ENCODE measurements around the gene HOXD4. TPM values are rescaled to one million over a fixed set of nuclear protein-coding genes. Genes with fewer than 3 reads are reported as not detected.
A peak's percentile ranks its signal among the peaks of the same experiment; 100 is the strongest.

Gene HOXD4
- total RNA-seq, 1 experiment from 2014 or later: 0.61 TPM

DNA sequence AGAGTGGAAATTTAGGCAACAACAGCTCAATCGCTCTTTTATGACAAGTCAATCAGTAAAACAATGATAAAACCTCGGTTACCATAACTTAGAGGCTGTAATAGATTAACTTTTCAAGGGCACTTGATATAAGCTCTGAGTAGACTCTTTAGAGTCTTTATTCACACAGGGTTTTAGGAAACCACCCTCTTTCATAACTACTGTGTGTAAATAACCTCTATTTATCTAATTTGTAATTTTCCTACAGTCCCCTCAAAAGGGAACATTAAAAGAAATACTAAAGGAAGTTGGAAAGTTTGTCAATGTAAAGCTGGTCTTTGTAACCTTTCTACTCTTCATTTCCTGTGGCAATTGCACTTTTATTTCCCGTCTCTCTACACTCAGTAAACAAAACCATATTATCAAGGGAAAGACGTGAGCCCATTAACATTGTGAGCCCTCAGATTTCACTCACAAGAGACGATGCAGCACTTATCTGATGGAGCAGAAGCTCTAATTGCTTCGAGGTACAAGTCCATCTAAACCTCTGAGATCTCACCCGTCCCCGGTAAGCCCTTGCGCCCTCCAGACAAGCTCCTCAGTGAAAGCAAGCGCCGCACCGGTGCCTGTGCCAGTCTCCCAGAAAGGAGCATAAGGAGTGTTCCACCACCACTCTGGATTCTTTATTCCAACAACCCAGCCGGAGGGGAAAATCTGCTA is 36.0 kb downstream of the HOXD4 start:
- intact Hi-C loops (cut with micrococcal nuclease): no loop called here
- DNase-seq (ENCODE audit: low read depth, low spot score): no peak
- H3K79me2 ChIP-seq (ENCODE audit: insufficient read depth, low read length): no peaks in the 10 kb centered on the region
- H2AFZ ChIP-seq (ENCODE audit: low read depth, low read length, poor library complexity, severe bottlenecking): no peak overlapping the region
- no peaks in the 10 kb centered on the region for H4K20me1 ChIP-seq (ENCODE audit: insufficient read depth)
- no peak overlapping the region for H3K4me3 ChIP-seq (replicated peaks in 1 of 2; ENCODE audit: low read depth in 1 of 2, low read length in 2 of 2)
- ChIA-PET RAD21 (ENCODE audit: low non-redundant PET in 1 of 2, low total read pairs in 2 of 2, uncharacterized antibody in 2 of 2, unreplicated experiment in 2 of 2) (no interaction called here), CTCF (no interaction called here), POLR2A (no interaction called here)
- no peaks in the 10 kb centered on the region for H3K27me3 ChIP-seq (ENCODE audit: insufficient read depth, low read length)
- H3K4me1 ChIP-seq (ENCODE audit: control insufficient read depth in 1 of 2, insufficient read depth in 2 of 2, low read length in 2 of 2): peaks cover 0 to 6% of the 10 kb centered on the region in 2 experiments; a peak in 1 of 4 replicates
- TF ChIP-seq, protein P1, sequence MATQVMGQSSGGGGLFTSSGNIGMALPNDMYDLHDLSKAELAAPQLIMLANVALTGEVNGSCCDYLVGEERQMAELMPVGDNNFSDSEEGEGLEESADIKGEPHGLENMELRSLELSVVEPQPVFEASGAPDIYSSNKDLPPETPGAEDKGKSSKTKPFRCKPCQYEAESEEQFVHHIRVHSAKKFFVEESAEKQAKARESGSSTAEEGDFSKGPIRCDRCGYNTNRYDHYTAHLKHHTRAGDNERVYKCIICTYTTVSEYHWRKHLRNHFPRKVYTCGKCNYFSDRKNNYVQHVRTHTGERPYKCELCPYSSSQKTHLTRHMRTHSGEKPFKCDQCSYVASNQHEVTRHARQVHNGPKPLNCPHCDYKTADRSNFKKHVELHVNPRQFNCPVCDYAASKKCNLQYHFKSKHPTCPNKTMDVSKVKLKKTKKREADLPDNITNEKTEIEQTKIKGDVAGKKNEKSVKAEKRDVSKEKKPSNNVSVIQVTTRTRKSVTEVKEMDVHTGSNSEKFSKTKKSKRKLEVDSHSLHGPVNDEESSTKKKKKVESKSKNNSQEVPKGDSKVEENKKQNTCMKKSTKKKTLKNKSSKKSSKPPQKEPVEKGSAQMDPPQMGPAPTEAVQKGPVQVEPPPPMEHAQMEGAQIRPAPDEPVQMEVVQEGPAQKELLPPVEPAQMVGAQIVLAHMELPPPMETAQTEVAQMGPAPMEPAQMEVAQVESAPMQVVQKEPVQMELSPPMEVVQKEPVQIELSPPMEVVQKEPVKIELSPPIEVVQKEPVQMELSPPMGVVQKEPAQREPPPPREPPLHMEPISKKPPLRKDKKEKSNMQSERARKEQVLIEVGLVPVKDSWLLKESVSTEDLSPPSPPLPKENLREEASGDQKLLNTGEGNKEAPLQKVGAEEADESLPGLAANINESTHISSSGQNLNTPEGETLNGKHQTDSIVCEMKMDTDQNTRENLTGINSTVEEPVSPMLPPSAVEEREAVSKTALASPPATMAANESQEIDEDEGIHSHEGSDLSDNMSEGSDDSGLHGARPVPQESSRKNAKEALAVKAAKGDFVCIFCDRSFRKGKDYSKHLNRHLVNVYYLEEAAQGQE (IDR thresholded peaks at IDR 0.05; ENCODE audit: low read depth): no peak
- TF ChIP-seq RAD21 (IDR thresholded peaks at IDR 0.05; ENCODE audit: low read depth) (no peak), POLR2A (IDR thresholded peaks at IDR 0.05; ENCODE audit: borderline replicate concordance, extremely low read depth, insufficient read depth, insufficient read length) (no peak), SIN3A (IDR thresholded peaks at IDR 0.05; ENCODE audit: low read depth) (no peak), EGR1 (IDR thresholded peaks at IDR 0.05; ENCODE audit: low read depth) (no peak), SRF (IDR thresholded peaks at IDR 0.05; ENCODE audit: low read depth) (no peak), ZNF274 (IDR thresholded peaks at IDR 0.05; ENCODE audit: low read depth, low read length) (no peak), TCF7L2 (IDR thresholded peaks at IDR 0.05; ENCODE audit: borderline replicate concordance, extremely low read depth, insufficient read depth, insufficient read length) (no peak), JUND (IDR thresholded peaks at IDR 0.05) (no peak), SP1 (IDR thresholded peaks at IDR 0.05; ENCODE audit: low read depth) (no peak)
- TF ChIP-seq, protein P2, sequence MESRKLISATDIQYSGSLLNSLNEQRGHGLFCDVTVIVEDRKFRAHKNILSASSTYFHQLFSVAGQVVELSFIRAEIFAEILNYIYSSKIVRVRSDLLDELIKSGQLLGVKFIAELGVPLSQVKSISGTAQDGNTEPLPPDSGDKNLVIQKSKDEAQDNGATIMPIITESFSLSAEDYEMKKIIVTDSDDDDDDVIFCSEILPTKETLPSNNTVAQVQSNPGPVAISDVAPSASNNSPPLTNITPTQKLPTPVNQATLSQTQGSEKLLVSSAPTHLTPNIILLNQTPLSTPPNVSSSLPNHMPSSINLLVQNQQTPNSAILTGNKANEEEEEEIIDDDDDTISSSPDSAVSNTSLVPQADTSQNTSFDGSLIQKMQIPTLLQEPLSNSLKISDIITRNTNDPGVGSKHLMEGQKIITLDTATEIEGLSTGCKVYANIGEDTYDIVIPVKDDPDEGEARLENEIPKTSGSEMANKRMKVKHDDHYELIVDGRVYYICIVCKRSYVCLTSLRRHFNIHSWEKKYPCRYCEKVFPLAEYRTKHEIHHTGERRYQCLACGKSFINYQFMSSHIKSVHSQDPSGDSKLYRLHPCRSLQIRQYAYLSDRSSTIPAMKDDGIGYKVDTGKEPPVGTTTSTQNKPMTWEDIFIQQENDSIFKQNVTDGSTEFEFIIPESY (IDR thresholded peaks at IDR 0.05; ENCODE audit: extremely low read depth, insufficient replicate concordance, low read length): no peak
- TF ChIP-seq, protein P3, sequence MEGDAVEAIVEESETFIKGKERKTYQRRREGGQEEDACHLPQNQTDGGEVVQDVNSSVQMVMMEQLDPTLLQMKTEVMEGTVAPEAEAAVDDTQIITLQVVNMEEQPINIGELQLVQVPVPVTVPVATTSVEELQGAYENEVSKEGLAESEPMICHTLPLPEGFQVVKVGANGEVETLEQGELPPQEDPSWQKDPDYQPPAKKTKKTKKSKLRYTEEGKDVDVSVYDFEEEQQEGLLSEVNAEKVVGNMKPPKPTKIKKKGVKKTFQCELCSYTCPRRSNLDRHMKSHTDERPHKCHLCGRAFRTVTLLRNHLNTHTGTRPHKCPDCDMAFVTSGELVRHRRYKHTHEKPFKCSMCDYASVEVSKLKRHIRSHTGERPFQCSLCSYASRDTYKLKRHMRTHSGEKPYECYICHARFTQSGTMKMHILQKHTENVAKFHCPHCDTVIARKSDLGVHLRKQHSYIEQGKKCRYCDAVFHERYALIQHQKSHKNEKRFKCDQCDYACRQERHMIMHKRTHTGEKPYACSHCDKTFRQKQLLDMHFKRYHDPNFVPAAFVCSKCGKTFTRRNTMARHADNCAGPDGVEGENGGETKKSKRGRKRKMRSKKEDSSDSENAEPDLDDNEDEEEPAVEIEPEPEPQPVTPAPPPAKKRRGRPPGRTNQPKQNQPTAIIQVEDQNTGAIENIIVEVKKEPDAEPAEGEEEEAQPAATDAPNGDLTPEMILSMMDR (IDR thresholded peaks at IDR 0.05 in 2 of 3, conservative IDR thresholded peaks at IDR 0.05 in 1 of 3; ENCODE audit: borderline replicate concordance in 1 of 3, insufficient read depth in 1 of 3, low read depth in 2 of 3, low read length in 2 of 3): no peak
- BruUV-seq (replicated peaks): no TSS peak
- no peaks in the 10 kb centered on the region for H3K9me2 ChIP-seq (ENCODE audit: insufficient read depth)
- no peak overlapping the region for H3K27ac ChIP-seq (ENCODE audit: low read depth, low read length)
- no peak for ATAC-seq
- peak overlapping the region; percentile 57; the same call in 1 of the 2 replicates for H3K4me2 ChIP-seq (ENCODE audit: low read length)
- no peaks in the 10 kb centered on the region for H3K36me3 ChIP-seq (ENCODE audit: control insufficient read depth in 1 of 2, insufficient read depth in 2 of 2, low read length in 2 of 2)
- H3K9me3 ChIP-seq (ENCODE audit: control insufficient read depth in 1 of 2, insufficient read depth in 1 of 2, low read depth in 1 of 2, low read length in 2 of 2): no peaks in the 10 kb centered on the region
- no peak overlapping the region for H3K9ac ChIP-seq (ENCODE audit: low read length)
